DMS53 treated with DMSO at 0.1 percent for 48 hours (cell line): ENCODE results near the gene FHOD3.

Source experiments
- DNase-seq: peaks from one replicate; lab custom pipeline; 2025; ENCODE audit not compliant: unreplicated experiment; lab: John Stamatoyannopoulos, UW

Gene FHOD3

DNA sequence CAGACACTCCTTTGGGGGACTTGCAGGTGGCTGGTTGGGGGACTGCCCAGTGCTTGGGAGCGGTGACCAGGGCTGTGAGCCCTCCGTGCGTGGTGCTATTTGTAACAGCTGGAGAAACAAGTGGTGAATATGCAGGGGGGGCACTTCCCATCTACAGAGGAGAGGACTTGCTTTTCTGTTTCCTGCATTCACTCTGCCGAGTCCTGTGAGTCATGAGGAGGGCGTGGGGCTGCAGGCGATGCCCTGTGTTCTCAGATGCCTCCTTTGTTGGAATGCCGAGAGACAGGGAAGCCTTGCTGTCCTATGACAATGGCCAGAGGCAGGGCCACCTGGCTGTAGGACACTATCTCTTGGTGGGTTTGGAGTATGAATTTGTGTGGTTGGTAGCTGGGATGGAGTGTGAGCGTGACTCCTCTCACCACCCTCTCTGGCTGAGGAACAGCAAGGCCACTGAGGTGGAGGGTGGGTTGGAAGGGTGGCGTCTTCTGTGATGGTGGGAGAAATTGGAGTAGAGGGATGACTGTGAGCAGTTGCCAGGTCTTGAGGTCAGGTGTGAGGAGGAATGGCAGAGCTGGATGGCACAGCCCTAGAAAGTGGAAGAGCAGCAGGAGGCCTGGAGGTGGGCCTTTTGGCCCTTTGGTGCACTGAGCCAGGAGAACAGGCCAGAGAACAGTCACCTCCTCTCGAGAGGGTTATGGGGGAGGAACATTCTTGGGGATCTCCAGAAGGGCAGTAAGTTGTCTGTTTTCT is 24.3 kb downstream of the FHOD3 start:
- no peak for DNase-seq

DNA sequence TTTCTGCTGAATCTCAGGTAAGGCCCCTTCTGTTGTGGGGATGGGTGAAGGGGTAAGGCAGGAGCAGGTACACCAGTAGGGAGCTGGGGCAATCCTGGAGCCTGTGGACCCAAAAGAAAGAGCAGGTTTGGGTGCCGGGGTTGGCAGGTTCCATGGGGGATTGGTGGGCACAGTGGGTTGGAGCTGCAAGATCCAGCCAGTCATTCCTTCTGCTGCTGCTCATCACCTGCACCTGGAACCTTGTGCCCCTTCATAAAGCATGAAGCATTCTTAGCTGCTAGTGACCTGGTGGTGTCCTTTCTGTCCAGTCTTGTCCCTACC is 24.9 kb downstream of the FHOD3 start:
- no peak for DNase-seq

DNA sequence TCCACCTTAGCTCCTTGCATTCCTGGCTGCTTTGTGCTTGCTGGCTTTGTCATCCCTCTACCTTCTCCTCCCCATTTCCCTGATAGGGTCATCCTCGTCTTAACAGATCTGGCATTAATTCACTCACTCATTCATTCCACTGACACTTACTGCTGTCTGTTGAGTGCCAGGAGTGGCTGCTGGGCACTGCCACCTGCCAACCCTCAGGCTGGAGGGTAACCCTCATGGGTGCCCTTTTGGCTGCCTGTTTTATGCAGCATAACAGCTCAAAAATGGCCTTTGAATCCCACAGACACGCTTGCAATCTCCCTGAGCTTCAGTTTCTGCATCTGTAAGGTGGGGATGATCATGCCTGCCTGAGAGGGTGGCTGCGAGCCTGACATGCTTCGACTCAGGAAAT is 25.2 kb downstream of the FHOD3 start:
- no peak for DNase-seq

DNA sequence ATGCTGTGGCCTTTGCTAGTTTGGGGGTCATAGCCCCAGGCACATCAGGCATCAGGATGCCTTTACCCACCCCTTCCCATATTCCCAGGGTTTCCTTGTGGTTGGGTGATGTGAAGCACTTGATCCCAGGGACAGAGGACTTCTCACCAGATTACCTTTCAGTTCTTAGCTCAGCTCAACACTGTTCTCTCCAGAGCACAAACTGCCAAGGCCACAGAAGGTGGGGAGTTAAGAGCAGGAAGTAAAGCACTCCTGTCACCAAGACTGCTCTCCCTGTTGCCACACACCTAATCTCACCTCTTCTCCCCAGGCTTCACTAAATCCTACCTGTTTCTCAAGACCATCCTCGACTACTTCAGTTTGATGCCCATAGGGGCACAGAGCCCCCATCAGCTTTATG is 25.9 kb downstream of the FHOD3 start:
- no peak for DNase-seq

DNA sequence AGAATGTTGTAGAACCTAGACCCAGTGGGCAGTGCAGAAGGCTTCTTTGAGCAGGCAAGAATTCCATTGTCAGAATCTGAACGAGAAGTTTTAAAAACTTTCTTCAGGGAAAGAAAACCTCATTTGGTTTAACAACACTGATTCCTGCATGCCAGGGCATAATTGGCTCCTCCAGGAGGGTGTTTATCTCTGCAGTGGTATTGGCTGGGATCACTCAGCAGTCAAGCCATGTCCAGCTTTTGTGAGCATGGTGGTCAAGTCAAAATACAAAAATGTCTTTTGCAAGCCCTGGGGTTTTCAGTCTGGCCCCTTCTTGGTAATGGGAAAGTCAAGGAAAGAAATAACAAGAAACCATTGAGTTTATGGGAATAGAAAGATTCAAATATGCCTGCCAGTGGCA is 28.3 kb downstream of the FHOD3 start:
- no peak for DNase-seq

GRCh38 chr18:36326771-36327170 is 29.3 kb downstream of the FHOD3 start:
- DNase-seq: no peak

DNA sequence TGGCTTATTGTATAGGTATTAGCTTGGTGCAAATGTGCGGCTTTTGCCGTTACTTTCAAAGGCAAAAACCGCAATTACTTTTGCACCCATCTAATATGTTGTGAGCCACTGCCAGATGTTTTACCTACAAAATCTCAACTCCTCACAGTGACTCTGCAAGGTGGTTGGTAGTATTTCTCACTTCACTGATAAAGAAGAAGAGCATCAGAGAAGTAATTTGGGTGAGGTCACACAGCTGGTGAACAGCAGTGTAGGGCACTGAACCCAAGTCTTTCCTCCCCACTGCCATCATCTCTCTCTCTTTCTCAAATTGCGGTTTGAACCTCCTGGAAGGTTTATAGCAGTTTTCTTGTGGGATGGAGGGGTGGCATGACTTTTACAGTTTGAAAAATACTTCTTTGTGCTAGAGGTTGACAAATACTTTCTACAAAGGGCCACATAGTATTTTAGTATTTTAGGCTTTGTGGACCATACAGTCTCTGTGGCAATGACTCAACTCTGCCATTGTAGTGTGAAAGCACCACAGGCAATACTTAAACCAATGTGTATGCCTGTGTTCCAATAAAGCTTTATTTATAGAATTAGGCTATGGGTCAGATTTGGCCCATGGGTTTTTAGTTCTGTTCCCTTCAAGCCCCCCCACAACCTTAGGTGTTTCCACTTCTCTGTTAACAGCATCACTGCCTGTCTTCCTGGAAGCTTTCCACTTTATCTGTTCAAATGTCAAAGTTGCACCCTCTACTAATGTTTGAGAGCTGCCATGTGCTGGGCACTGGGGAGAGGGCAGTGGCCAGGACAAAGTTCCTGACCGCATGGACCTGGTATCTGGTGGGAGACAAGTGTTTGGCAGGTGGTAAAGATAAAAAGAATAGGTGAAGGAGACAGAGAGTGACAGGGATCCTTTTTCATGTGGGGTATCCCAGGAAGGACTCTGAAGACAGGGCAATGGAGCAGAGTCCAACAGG is 30.1 kb downstream of the FHOD3 start:
- DNase-seq: no peak

DNA sequence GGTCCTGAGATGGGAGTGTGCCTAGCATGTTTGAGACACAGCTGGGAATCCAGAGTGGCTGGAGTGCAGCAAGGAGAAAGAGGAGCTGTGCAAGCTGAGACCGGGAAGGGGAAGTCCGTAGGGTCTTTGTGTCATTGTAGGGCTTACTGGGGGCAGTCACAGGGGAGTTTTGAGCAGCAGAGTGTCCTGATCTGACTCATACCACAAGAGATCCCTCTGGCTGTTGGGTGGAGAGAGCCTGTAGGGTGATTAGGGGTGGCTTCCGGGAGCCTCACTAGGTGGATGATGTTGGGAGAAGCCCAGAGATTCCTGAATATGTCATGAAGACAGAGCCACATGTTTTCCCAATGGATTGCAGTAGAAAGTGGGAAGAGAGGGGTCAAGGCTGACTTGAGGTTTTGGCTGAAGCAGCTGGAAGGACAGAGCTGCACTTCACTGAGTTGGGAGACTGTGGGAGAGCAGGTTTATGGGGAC is 30.9 kb downstream of the FHOD3 start:
- no peak for DNase-seq

DNA sequence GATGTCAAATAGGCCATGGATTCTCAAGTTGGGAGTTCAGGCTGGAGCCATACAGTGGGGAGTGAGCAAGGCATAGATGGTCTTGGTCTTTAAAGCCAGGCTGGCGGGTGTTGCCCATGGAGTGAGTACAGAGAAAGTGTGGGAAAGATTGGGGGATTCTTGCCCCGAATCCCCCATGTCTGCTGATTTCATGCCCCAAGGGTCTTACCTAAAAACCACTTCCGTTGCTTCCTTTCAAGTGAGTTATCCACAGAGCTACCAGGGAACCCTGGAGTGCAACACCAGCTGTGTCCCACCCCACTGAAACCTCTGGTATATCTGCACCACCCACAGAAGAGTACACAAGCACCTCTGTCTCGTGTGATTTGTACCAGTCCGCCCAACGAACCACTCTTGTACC is 31.4 kb downstream of the FHOD3 start:
- no peak for DNase-seq

- DNase-seq: no peak
Observed at GRCh38 chr18:36329684-36330434, 32.3 kb downstream of the FHOD3 start.

DNA sequence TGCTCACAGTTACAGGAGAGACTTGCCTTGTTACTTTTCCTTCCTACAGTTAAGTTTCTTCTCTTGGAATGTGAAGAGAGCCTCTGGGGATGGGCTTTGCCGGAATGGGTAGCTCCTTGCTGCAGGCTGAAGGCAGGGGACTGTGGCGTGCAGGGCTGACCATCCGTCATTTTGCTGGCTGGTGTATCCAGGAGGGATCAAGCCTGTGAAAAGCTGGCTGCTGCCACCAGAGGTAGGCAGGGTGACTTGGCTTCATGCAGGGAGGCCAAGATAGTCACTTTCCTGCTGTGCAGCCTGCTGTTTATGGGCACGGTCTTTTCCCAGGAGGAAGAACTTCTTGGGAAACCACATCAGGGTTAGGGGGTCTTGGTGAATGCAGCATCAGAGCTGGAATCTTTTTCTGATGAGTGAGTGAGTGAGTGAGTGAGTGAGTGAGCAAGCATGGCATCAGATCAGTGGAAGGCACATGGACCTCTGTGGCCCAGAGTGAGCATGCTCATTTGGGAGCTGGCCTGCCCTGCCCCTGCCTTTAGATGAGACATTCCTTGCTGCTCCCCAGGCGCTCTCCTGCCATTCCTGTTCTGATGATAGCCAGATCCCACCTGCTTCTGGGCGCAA is 33.0 kb downstream of the FHOD3 start:
- no peak for DNase-seq

GRCh38 chr18:36331521-36331971 is 34.0 kb downstream of the FHOD3 start:
- DNase-seq: no peak

- DNase-seq: no peak
Observed at GRCh38 chr18:36333414-36333813, 35.9 kb downstream of the FHOD3 start.

DNA sequence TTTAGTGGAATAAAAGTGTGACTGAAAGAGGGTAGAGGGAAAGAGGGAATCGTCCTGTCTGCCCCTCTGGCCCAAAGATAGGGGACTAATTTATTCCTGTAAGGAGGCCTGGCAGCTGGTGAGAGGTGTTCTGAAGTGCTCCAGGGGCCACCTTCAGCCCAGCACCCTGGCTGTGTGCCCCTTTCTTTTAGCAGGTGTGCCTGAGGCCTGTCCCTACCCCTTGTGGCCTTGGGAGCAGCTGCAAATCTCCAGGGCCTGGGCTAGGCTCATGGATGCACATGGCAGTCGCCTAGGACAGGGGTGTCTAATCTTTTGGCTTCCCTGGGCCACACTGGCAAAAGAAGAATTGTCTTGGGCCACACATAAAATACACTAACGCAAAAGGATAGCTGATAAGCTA is 37.3 kb downstream of the FHOD3 start:
- no peak for DNase-seq

DNA sequence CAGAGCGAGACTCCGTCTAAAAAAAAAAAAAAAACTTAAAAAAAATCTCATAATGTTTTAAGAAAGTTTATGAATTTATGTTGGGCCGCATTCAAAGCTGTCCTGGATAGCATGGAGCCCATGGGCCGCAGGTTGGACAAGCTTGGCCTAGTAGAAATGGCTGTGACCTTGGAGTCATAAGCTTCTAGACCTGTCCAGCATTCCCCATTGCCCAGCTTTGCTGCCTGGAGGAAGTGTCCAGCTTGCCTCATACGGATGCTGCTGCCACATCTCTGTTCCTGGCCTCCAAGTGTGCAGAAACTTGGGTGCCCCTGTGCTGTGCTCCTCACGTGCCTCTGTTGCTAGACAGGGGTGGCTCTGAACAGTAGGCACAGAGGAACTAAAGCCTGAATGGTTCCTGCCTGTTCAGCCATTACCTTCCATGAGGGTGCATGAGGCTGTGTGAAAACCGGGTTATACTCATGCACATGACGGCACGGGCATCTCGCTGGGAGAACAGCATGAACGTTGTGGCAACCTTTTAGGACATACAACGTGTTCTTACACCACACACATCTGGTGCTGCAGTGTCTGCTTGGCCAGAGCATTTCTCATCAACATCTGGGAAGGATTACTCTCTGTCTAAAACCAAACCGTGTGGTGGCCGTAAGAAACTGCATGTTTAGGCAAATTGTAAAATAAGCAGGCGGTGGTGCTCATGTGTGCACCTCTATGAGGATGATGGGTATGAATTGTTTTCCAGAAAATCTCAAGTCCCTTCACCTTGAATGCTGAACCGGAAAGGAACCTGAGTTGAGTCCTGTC is 38.2 kb downstream of the FHOD3 start:
- DNase-seq: no peak

DNA sequence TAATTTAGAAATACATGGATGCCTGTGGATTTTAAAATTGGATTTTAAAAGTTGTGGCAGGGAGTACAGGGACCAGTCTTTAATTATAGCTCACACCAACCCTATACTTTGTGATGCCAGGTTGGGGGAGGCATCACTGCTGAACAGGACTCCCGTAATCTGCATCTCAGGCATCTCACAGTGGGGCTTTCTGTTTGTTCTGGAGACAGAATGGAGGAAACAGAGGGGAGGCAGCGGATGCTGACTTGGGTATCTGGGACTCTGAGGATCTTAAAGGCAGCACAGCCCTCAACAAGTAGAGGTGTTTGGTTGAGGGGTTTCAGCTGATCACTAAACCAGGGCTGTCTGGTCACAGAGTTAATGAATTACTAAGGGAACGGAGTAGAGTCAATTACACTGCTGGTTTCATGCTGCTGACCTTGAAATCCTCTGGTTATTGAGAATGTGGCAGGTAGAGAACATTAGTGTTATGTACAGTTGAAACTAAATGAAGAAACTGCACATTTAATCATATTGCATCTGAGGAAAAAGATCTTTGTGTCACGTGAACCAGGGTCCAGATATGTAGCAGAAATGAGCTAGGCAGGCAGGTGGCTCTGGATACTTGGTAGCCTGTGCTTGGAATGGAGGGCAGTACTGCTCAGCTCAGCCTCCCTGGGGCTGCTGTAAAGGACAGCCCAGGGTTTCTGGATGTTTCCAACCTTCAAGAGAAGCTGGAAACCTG is 40.3 kb downstream of the FHOD3 start:
- peak; percentile 12 for DNase-seq

DNA sequence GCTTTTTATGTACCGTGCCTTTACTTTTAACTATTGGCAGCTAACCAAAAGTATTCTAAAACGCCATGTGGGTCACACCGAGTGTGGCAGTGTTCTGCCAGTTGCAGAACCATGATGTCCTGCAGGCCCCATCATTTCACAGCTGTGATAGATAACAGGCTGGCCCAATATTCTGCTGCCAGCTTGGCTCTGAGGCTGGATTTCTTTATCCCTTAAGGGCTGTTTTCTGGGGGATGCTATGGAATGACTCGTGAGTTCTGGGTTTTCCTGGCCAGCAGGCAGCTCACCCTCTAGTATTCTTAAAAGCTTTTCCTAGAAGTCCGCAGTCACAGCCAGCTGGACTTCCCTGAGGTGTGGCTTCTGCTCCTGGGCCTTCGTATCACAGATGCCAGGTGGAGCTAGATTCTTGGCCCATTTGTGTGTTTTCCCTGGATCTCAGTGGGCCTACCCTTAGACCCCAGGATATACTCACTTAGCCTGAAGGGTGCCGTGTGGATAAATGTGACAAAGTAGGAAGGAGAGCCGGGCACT is 41.0 kb downstream of the FHOD3 start:
- DNase-seq: no peak

DNA sequence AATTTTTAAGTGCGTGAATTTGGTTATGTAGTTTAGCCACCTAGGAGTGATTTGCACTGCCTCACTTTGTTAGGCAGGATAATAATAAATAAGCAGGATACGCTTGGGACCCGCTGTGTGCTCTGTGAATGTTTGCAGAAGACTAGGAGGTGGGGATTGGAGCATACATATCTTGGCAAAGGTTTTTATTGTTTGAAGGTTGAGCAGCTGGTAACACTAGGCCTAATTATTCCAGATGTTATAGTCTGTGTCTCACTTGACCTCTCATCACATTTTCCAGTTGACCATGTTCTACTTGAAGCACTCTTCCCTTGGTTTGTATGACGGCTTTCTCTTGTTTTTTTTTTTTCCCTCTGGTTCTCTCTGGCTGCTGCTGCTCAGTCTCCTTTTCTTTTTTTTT is 42.7 kb downstream of the FHOD3 start:
- DNase-seq: no peak

DNA sequence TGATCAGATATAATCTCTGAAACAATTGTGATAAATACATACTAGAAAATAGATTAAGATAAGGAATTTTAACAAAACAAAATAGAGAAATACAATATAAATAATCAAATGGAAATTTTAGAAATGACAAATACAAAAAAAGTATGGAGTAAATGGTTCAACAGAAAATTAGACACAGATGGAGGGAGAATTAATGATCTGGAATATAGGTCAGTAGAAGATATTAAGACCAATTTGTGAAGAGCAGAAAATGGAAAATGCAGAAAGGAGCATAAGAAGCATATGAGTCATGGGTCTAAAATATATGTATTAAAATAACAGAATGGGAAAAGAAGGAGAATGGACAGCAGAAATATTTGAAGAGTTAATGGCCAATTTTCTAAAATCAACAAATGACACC is 44.4 kb downstream of the FHOD3 start:
- no peak for DNase-seq
